Adrenal gland (tissue), 12 donors: ENCODE results near the gene MTHFD1. TPM values are rescaled to one million over a fixed set of nuclear protein-coding genes. Genes with fewer than 3 reads are reported as not detected.
"Not testable (repeated sequence)": the region's sequence is repeated elsewhere in the genome, so short reads cannot be mapped to it uniquely, and the experiment has no call there.

Experiments
- DNase-seq, 7 donors: peaks; one replicate each; pipeline ENCODE4 v3.0.0-alpha.2; 2019 to 2020
- H3K27ac ChIP-seq, 5 donors: fragments of 200-600 bp; sonication (generic) in 4 of 5; 1 replicate in 3 of 5; 2 replicates in 2 of 5; pipeline versions ENCODE4 v1.5.1 to v1.8.0; 2016 to 2020; ENCODE audit warnings: mild to moderate bottlenecking in 1 of 5
- H3K27me3 ChIP-seq: fragments of 200-600 bp; 2 replicates; pipeline ENCODE4 v1.8.0; 2021
- H3K36me3 ChIP-seq, 2 donors: fragments of 200-600 bp; replicated peaks in 1 of 2; 1 replicate in 1 of 2; 2 replicates in 1 of 2; pipeline versions ENCODE4 v1.5.1 to v1.8.0; 2018 to 2022
- H3K4me1 ChIP-seq, 2 donors: fragments of 200-600 bp; replicated peaks in 1 of 2; 1 replicate in 1 of 2; 2 replicates in 1 of 2; pipeline versions ENCODE4 v1.5.1 to v1.8.0; 2018 to 2021
- H3K4me3 ChIP-seq, 4 donors: fragments of 200-600 bp; sonication (generic) in 3 of 4; one replicate each; pipeline ENCODE4 v1.5.1; 2016 to 2018
- H3K9me3 ChIP-seq, 3 donors: fragments of 200-600 bp; sonication (generic) in 1 of 3; replicated peaks in 1 of 3; 1 replicate in 2 of 3; 2 replicates in 1 of 3; pipeline versions ENCODE4 v1.5.1 to v1.8.0; 2016 to 2021
- CTCF ChIP-seq, 6 experiments: fragments of 450-650 bp in 4 of 6; fragments of 200-600 bp in 2 of 6; sonication (generic) in 1 of 6; IDR thresholded peaks; 1 replicate in 5 of 6; 2 replicates in 1 of 6; pipeline versions ENCODE4 v1.5.1 to v1.8.0; 2016 to 2021; ENCODE audit warnings: antibody characterized with exemption in 6 of 6, mild to moderate bottlenecking in 2 of 6, moderate library complexity in 1 of 6
- POLR2A ChIP-seq, 2 donors: fragments of 450-650 bp; IDR thresholded peaks; one replicate each; pipeline ENCODE4 v1.6.1; 2017; ENCODE audit warnings: antibody characterized with exemption in 2 of 2, mild to moderate bottlenecking in 2 of 2, moderate library complexity in 1 of 2
- WGBS, 4 donors: extraction: QIAGEN DNeasy Blood & Tissue Kit in 2 of 4; methylation state at CpG; one replicate each; pipeline versions ENCODE4 v1.1.5 to v1.1.7; 2013 to 2017; 5-methylcytosine and 5-hydroxymethylcytosine counted together
- intact Hi-C, 2 donors: fragments of 100-400 bp; cut with DNase I; formaldehyde crosslinking; loops; one replicate each; pipeline versions ENCODE4 v1.14.1 to v1.15.0; 2022 to 2023
- polyA plus RNA-seq, 3 donors: library from polyadenylated mRNA; stranded (reverse); fragments of 200-250 nt in 2 of 3; fragments of 350-450 nt in 1 of 3; fragmentation: Illumina TruSeq in 1 of 3; extraction: RNeasy Lipid Tissue Mini Kit (QIAGEN cat#74804) in 1 of 3; gene quantifications; one replicate each; pipeline ENCODE4 v1.2.3, GENCODE V29; 2013 to 2014
- total RNA-seq, 9 donors: library from RNA; depleted of rRNA in 4 of 9; stranded (reverse); fragments of >200 nt in 4 of 9; fragments of 120-200 nt in 1 of 9; fragmentation: NEBNext Ultra II Directional in 1 of 9; extraction: Animal tissue kit (Norgen Biotek cat#: 25700) in 1 of 9; gene quantifications; one replicate each; pipeline versions ENCODE4 v1.1.0 to v1.2.4, GENCODE V29; 2013 to 2023
- donor health status: healthy with polysubstance abuse.
- donor health status: Bipolar disorder and iron deficiency.
- donor health status: DM: yes; HTN: yes; CAD: no.
- donor health status: DM: no; HTN: no; CAD: no.
- donor health status: DM: no; HTN: no; CAD: no.
- donor health status: DM: yes; HTN: yes; CAD: no.

Gene MTHFD1
- total and polyA plus RNA-seq, 12 donors, result 14.9 to 66.4 (median 38.0) TPM

- 77 to 90% (median 83%) methylated on average over 3 of the region's 3 CpGs for WGBS, 4 donors
- no peak for DNase-seq
- Histone ChIP-seq H3K9me3 (no peaks in the 10 kb centered on the region), H3K36me3 (no peaks in the 10 kb centered on the region), H3K4me1 (no peaks in the 10 kb centered on the region), H3K4me3 (no peak overlapping the region), H3K27me3 (no peaks in the 10 kb centered on the region), H3K27ac (no peak overlapping the region)
- TF ChIP-seq POLR2A (IDR thresholded peaks at IDR 0.05) (no peak), CTCF (IDR thresholded peaks at IDR 0.05) (no peak)
- intact Hi-C loops, result loop anchor here in 1 of 2 donors (10.0 kb wide), 3 partner anchors 137 to 417 kb away; no protein-coding TSS in a partner anchor
Observed at GRCh38 chr14:64347748-64348147, 40.4 kb upstream of the MTHFD1 start.

GRCh38 chr14:64349741-64350490 is 38.2 kb upstream of the MTHFD1 start:
- intact Hi-C loops, result loop anchor here in 1 of 2 donors (10.0 kb wide), 3 partner anchors 135 to 415 kb away; no protein-coding TSS in a partner anchor
- no peak for TF ChIP-seq CTCF (IDR thresholded peaks at IDR 0.05)
- TF ChIP-seq POLR2A (IDR thresholded peaks at IDR 0.05), result no peak
- Histone ChIP-seq H3K27me3 (no peaks in the 10 kb centered on the region), H3K9me3 (no peaks in the 10 kb centered on the region), H3K27ac (no peak overlapping the region), H3K4me1 (no peaks in the 10 kb centered on the region), H3K4me3 (no peak overlapping the region), H3K36me3 (no peaks in the 10 kb centered on the region)
- 79 to 87% (median 80%) methylated on average over 6 of the region's 6 CpGs for WGBS, 4 donors
- DNase-seq, result no peak

DNA sequence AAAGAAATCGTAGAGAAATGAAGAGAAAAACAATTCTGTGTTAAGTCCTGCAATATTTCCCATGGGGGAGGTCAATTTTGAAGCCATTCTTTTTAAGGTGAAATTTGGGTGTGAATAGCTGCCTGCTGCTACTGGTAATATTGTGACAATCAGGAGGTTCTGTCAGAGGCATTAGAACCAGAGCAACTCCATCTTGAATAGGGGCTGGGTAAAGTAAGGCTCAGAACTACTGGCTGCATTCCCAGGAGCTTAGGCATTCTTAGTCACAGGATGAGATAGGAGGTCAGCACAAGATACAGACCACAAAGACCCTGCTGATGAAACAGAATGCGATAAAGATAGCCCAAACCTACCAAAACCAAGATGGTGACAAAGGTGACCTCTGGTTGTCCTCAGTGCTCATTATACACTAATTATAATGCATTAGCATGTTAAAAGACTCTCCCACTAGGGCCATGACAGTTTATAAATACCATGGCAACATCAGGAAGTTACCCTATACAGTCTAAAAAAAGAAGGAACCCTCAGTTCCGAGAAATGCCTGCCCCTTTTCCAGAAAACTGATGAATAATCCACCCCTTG is 24.8 kb upstream of the MTHFD1 start:
- TF ChIP-seq CTCF (IDR thresholded peaks at IDR 0.05), result no peak
- no peak for TF ChIP-seq POLR2A (IDR thresholded peaks at IDR 0.05)
- Histone ChIP-seq H3K27ac (no peak overlapping the region), H3K27me3 (no peaks in the 10 kb centered on the region), H3K9me3 (no peaks in the 10 kb centered on the region), H3K4me1 (no peaks in the 10 kb centered on the region), H3K4me3 (no peak overlapping the region), H3K36me3 (no peaks in the 10 kb centered on the region)
- intact Hi-C loops, result no loop called here
- WGBS, 4 donors, result 65 to 82% (median 74%) methylated on average over 3 of the region's 3 CpGs
- DNase-seq, result no peak

DNA sequence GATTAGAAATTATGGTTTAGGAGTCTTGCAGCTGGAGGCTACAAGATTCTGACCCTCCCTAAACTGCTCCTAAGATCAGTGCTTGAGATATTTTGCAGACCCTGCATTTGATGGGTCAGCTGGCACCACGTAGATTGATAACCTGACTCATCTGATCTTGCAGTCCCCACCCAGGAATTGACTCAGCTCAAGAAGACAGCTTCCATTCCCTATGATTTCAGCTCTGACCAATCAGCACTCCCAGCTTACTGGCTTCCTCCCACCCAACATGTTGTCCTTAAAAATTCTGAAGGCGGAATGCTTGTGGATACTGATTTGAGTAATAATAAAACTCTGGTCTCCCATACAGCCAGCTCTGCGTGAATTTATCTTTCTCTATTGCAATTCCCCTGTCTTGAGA is 23.2 kb upstream of the MTHFD1 start:
- no peaks in the 10 kb centered on the region for H3K4me1 ChIP-seq
- H3K4me3 ChIP-seq, result no peak overlapping the region

DNA sequence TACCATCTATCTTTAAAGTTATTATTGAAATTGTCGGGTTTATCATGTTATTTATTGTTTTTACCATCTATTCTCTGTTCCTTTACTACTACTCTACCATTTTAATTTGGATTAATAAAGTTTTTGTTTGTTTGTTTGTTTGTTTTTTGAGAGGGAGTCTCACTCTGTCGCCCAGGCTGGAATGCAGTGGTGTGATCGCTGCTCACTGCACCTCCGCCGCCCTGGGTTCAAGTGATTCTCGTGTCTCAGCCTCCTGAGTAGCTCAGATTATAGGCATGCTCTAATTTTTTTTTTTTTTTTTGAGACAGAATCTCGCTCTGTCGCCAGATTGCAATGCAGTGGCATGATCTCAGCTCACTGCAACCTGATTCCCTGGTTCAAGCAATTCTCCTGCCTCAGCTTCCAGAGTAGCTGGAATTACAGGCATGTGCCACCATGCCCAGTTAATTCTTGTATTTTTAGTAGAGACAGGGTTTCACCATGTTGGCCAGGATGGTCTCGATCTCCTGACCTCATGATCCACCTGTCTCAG is 22.7 kb upstream of the MTHFD1 start:
- H3K4me1 ChIP-seq, H3K36me3 ChIP-seq, H3K9me3 ChIP-seq, H3K27me3 ChIP-seq, H3K27ac ChIP-seq, DNase-seq, H3K4me3 ChIP-seq, intact Hi-C loops: not testable (repeated sequence)
- 89 to 93% (median 92%) methylated on average over 9 of the region's 9 CpGs for WGBS, 4 donors

More for the DNA sequence above, 23.2 kb upstream of the MTHFD1 start:
- no peak for DNase-seq
- Histone ChIP-seq H3K27ac (no peak overlapping the region), H3K9me3 (no peaks in the 10 kb centered on the region), H3K36me3 (no peaks in the 10 kb centered on the region), H3K27me3 (no peaks in the 10 kb centered on the region)
- no peak for TF ChIP-seq CTCF (IDR thresholded peaks at IDR 0.05)
- no peak for TF ChIP-seq POLR2A (IDR thresholded peaks at IDR 0.05)
- 81 to 98% (median 86%) methylated on average over 3 of the region's 3 CpGs for WGBS, 4 donors
- intact Hi-C loops, result no loop called here
